H1 (cell line): ENCODE measurements around the gene LCAT. TPM values are rescaled to one million over a fixed set of nuclear protein-coding genes. Genes with fewer than 3 reads are reported as not detected.

Experiments
- CHD7 ChIP-seq: fragments of 300-600 bp; sonication (generic); IDR thresholded peaks from 2 replicates; pipeline ENCODE4 v1.7.1; 2012; ENCODE audit warnings: low read length, moderate library complexity, mild to moderate bottlenecking, inconsistent platforms; ENCODE audit not compliant: insufficient replicate concordance
- FOSL1 ChIP-seq: IDR thresholded peaks from 2 replicates; pipeline ENCODE4 v1.6.1; 2011; ENCODE audit warnings: mild to moderate bottlenecking, low read depth, low read length, moderate library complexity; ENCODE audit not compliant: insufficient read depth
- polyA plus RNA-seq, 7 experiments: library from polyadenylated mRNA; depleted of rRNA in 3 of 7; stranded (reverse) in 5 of 7; unstranded in 2 of 7; fragments of >200 nt in 5 of 7; fragments of 200-250 nt in 2 of 7; gene quantifications; 1 replicate in 5 of 7; 2 replicates in 1 of 7; 4 replicates in 1 of 7; pipeline versions ENCODE4 v1.2.1 to v1.2.3, GENCODE V29; 2011 to 2013; ENCODE audit warnings: missing spikeins in 2 of 7, mixed read lengths in 2 of 7
- total RNA-seq: library from RNA; stranded (reverse); fragmentation: NEBNext Ultra II Directional; extraction: Animal tissue kit (Norgen Biotek cat#: 25700); gene quantifications from 2 replicates; pipeline ENCODE4 v1.2.1, GENCODE V29; 2021

The LCAT gene
- total and polyA plus RNA-seq, 2 of the 8 experiments (the other 6 are each of a cell fraction or from before 2014, with no cell fraction given), result 9.4 to 19.6 TPM

- TF ChIP-seq CHD7 (no peak), FOSL1 (no peak)
These were observed 24.1 kb upstream of the LCAT start (continued) for GRCh38 chr16:67967958-67968399.
